DOHH2 (cell line): Measurements from ENCODE around the gene POTEJ.
"Not testable (repeated sequence)": the region's sequence is repeated elsewhere in the genome, so short reads cannot be mapped to it uniquely, and the experiment has no call there.

ENCODE experiments used
- CTCF ChIP-seq: fragments of 200-600 bp; sonication (generic); IDR thresholded peaks from one replicate; pipeline ENCODE4 v1.5.1; 2014; ENCODE audit warnings: antibody characterized with exemption, mild to moderate bottlenecking, low read depth, low read length; ENCODE audit not compliant: poor library complexity, severe bottlenecking
- EZH2phosphoT487 ChIP-seq: fragments of 200-600 bp; sonication (generic); IDR thresholded peaks from 2 replicates; pipeline ENCODE4 v1.6.1; 2017; ENCODE audit warnings: borderline replicate concordance, mild to moderate bottlenecking, antibody characterized with exemption, low read length, moderate library complexity, mixed read lengths

GRCh38 chr2:130574230-130574629 lies 37.0 kb upstream of the POTEJ start:
- TF ChIP-seq CTCF, EZH2phosphoT487: not testable (repeated sequence)
